ENCODE measurements around the gene SYNE1. TPM values are rescaled to one million over a fixed set of nuclear protein-coding genes. Genes with fewer than 3 reads are reported as not detected.
A peak's percentile ranks its signal among the peaks of the same experiment; 100 is the strongest.
"Not testable (repeated sequence)": the region's sequence is repeated elsewhere in the genome, so short reads cannot be mapped to it uniquely, and the experiment has no call there.

Gene SYNE1
- total RNA-seq (2021), result 3.9 to 6.5 TPM (median 5.6 TPM) in 3 replicates
- Bru-seq, nascent RNA, result percentile 27 among the genes with signal in this experiment
- long read RNA-seq, experiment 1, partial matches to known transcripts, result 9 of 13 reads
- long read RNA-seq, experiment 1, other reads (novel, unspliced or antisense), result 4 of 13 reads
- long read RNA-seq, experiment 2, partial matches to known transcripts, result 2 of 4 reads
- long read RNA-seq, experiment 2, other reads (novel, unspliced or antisense), result 2 of 4 reads
- long read RNA-seq, experiment 3, result 0 reads

- no peak for DNase-seq (ENCODE audit: low spot score)
- TF ChIP-seq ZNF219 (CRISPR knock-in tag; IDR thresholded peaks at IDR 0.05; ENCODE audit: borderline replicate concordance) (no peak), ATF2 (CRISPR knock-in tag; IDR thresholded peaks at IDR 0.05; ENCODE audit: borderline replicate concordance, low read depth) (no peak), ZNF317 (CRISPR knock-in tag; IDR thresholded peaks at IDR 0.05; ENCODE audit: borderline replicate concordance, low read depth) (no peak), FOXP1 (CRISPR knock-in tag; IDR thresholded peaks at IDR 0.05; ENCODE audit: borderline replicate concordance) (no peak)
- H3K27ac Mint-ChIP-seq, result no peak within 1 kb of the TSS
- peak; percentile 9 for ATAC-seq
- CTCF ChIA-PET, result interaction anchor here (1.6 kb wide), 1 partner anchor 42 kb away, joined by 4 read pairs; no protein-coding TSS in a partner anchor
- H3K9me3 Mint-ChIP-seq, result no peaks in the 10 kb centered on the region
- peak within 1 kb of the TSS; percentile 92 for H3K4me3 Mint-ChIP-seq
- H3K4me1 Mint-ChIP-seq, result peaks cover 21% of the 10 kb centered on the region
- H3K27me3 Mint-ChIP-seq (ENCODE audit: low read depth), result peaks cover 46% of the 10 kb centered on the region
- POLR2A ChIA-PET, result no interaction called here
- no peaks in the 10 kb centered on the region; the same call in 1 of the 2 replicates for H3K36me3 Mint-ChIP-seq
Measured at GRCh38 chr6:152637296-152638047, at the start of gene SYNE1. SYNE1 (minus strand) TSS chr6:152637362; CDS start chr6:152628331, 9,031 bp downstream.

- peaks cover 4% of the 10 kb centered on the region; the same call in 1 of the 2 replicates for H3K9me3 Mint-ChIP-seq
- H3K27me3 Mint-ChIP-seq (ENCODE audit: low read depth), result no peaks in the 10 kb centered on the region
- DNase-seq (ENCODE audit: low spot score), result peak; percentile 19
- ChIA-PET CTCF (interaction anchor here (0.9 kb wide), 1 partner anchor 16 kb away, joined by 3 read pairs; no protein-coding TSS in a partner anchor), POLR2A (no interaction called here)
- peak overlapping the region; percentile 78; the same call in 1 of the 2 replicates for H3K27ac Mint-ChIP-seq
- peak; percentile 40 for ATAC-seq
- peaks cover 54% of the 10 kb centered on the region for H3K4me1 Mint-ChIP-seq
- TF ChIP-seq ZNF532 (CRISPR knock-in tag; IDR thresholded peaks at IDR 0.05; ENCODE audit: borderline replicate concordance), result no peak
- no peak for TF ChIP-seq AR (CRISPR knock-in tag; IDR thresholded peaks at IDR 0.05)
- TF ChIP-seq SMAD4 (CRISPR knock-in tag; IDR thresholded peaks at IDR 0.05), result no peak
- TF ChIP-seq USF2 (CRISPR knock-in tag; IDR thresholded peaks at IDR 0.05), result no peak
- H3K4me3 Mint-ChIP-seq, result peak overlapping the region; percentile 14
- no peaks in the 10 kb centered on the region for H3K36me3 Mint-ChIP-seq
Measured at GRCh38 chr6:152685819-152686218, 48.7 kb upstream of the SYNE1 start.

GRCh38 chr6:152682935-152683334 is 45.8 kb upstream of the SYNE1 start:
- H3K27me3 Mint-ChIP-seq (ENCODE audit: low read depth); H3K36me3 Mint-ChIP-seq; POLR2A ChIA-PET; CTCF ChIA-PET: not testable (repeated sequence)
- ATAC-seq, result peak; percentile 25
- H3K27ac Mint-ChIP-seq, result peak overlapping the region; percentile 98
- H3K9me3 Mint-ChIP-seq, result peaks cover 12% of the 10 kb centered on the region
- 0 out of 2 replicates have a peak, but pooled peaks have one; percentile 18 for TF ChIP-seq FOXK1 (CRISPR knock-in tag; IDR thresholded peaks at IDR 0.05)
- DNase-seq (ENCODE audit: low spot score), result peak; percentile 14
- peaks cover 65% of the 10 kb centered on the region for H3K4me1 Mint-ChIP-seq
- peak overlapping the region; percentile 51 for H3K4me3 Mint-ChIP-seq

All from WTC11 (cell line).